Right lobe of liver (tissue), 4 donors: Measurements from ENCODE around the gene C16orf89.
"Not testable (repeated sequence)": the region's sequence is repeated elsewhere in the genome, so short reads cannot be mapped to it uniquely, and the experiment has no call there.

Source experiments
- CTCF ChIP-seq, 4 donors: fragments of 200-600 bp in 3 of 4; fragments of 450-650 bp in 1 of 4; IDR thresholded peaks; one replicate each; pipeline versions ENCODE4 v1.5.1 to v1.8.0; 2016 to 2022; ENCODE audit warnings: antibody characterized with exemption in 4 of 4, mild to moderate bottlenecking in 2 of 4
- POLR2A ChIP-seq: fragments of 450-650 bp; IDR thresholded peaks from one replicate; pipeline ENCODE4 v1.6.1; 2017; ENCODE audit warnings: antibody characterized with exemption, mild to moderate bottlenecking
- donor health status: DM: no; HTN: no; CAD: no.
- donor health status: DM: no; HTN: no; CAD: no.
- donor health status: DM: no; HTN: yes; CAD: no.

GRCh38 chr16:5080461-5080860, 14.7 kb upstream of the C16orf89 start:
- TF ChIP-seq POLR2A; CTCF (IDR thresholded peaks at IDR 0.05): not testable (repeated sequence)
